ENCODE results near the gene IQCK.

IQCK gene

GRCh38 chr16:19698480-19699465 lies 19.3 kb upstream of the IQCK start:
- DNase-seq (ENCODE audit: low read depth in 2 of 2, low spot score in 1 of 2), result no peak

- DNase-seq (ENCODE audit: low read depth in 2 of 2, low spot score in 1 of 2), result no peak
Measured at GRCh38 chr16:19699472-19699871, 18.6 kb upstream of the IQCK start.

- DNase-seq (ENCODE audit: low read depth in 2 of 2, low spot score in 1 of 2), result no peak
Measured at GRCh38 chr16:19700319-19700781, 17.7 kb upstream of the IQCK start.

GRCh38 chr16:19701091-19701490 lies 17.0 kb upstream of the IQCK start:
- no peak for DNase-seq (ENCODE audit: low read depth in 2 of 2, low spot score in 1 of 2)

GRCh38 chr16:19703172-19703889 lies 14.7 kb upstream of the IQCK start:
- no peak for DNase-seq (ENCODE audit: low read depth in 2 of 2, low spot score in 1 of 2)

- no peak for DNase-seq (ENCODE audit: low read depth in 2 of 2, low spot score in 1 of 2)
Measured at GRCh38 chr16:19704321-19705145, 13.5 kb upstream of the IQCK start.

DNA sequence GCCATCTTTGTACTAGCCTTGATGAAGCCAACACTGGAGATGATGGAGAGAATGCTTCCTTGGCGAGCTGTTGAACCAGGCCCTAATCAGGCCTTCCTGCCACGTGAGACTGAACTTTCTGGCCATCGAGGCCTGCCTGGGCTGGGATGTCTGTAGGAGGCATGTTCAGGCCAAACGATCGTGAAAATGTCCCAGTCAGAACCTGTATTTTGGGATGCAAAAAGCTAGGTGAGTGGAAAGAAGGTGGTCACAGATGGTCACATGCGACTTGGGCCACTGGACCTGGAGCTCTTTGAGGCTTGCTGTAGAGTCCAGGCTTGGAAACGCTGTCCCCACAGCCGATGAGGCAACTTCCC lies 12.9 kb upstream of the IQCK start:
- no peak for DNase-seq (ENCODE audit: low read depth in 2 of 2, low spot score in 1 of 2)

DNA sequence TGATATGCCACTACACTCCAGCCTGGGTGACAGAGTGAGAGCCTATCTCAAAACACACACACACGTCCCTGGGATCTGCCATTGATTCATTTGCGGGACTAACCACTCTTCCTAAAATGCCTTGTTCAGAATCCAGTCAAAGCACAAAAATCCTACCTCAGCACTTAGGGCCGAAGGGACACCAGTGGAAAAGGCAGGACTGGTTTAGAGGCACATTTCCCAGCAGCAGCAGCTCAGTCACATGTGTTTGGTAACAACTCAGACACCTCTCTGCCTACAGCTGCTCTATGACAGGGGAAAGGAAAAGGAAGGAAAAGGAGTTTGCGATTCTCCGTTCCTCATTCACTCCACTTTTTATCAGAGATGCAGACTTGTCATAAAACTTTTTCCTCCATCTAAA lies 12.2 kb upstream of the IQCK start:
- no peak for DNase-seq (ENCODE audit: low read depth in 2 of 2, low spot score in 1 of 2)

DNA sequence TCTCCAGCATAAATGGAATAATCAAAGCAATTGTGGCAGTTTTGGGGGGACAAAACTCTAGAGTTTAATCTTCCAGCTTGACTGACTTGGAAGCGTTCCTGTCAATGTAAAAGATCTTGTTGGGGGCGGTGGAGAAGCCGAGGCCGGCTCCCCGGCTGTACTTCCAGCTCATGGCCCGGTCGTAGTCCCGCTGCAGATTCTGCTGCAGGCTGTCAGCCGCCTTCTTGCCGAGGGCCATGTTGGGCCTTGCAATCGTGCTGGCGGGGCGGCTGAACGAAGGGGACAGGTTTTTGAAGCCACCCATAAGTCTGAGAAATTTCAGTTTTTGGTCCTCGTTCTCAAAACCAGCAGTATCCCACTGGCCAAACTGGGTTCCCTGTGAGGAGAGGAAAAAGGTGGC lies 11.2 kb upstream of the IQCK start:
- DNase-seq (ENCODE audit: low read depth in 2 of 2, low spot score in 1 of 2), result no peak

- no peak for DNase-seq (ENCODE audit: low read depth in 2 of 2, low spot score in 1 of 2)
Measured at GRCh38 chr16:19707569-19708295, 10.3 kb upstream of the IQCK start.

- DNase-seq (ENCODE audit: low read depth in 2 of 2, low spot score in 1 of 2), result no peak
Measured at GRCh38 chr16:19708296-19709205, 9.5 kb upstream of the IQCK start.

- DNase-seq (ENCODE audit: low read depth in 2 of 2, low spot score in 1 of 2), result no peak
Measured at GRCh38 chr16:19709381-19710136, 8.5 kb upstream of the IQCK start.

DNA sequence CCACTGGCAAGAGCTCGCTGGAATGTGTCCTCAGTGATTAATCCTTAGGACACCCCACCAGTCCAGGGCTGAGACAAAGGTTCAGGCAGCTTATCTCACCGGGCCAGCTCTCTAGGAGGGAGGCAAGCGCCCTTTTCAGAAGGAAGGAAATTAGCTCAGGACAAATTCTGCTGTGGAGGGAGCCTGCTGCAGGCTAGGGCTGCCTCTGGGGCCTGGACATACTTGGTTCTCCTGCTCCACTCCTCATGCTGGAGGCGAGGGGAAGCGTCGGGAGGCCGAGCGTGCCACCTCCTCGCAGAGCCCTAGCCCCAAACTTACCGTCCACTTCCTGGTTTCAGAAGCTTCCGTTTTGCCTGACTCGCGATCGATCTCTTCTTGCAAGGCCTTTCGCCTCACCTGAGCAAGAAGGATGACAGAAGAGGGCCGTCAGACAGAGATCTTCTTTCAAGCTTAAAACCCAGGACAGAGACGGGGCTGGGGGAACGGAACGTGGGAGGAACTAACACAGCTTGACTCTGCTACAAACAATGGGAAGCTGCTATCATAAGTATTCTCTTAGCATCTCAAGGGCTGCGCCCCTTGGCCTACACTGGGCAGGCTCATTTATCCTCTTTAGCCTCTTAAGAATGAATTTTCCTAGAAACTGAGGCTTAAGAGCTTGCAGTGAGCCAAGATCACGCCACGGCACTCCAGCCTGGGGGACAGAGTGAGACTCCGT lies 7.7 kb upstream of the IQCK start:
- no peak for DNase-seq (ENCODE audit: low read depth in 2 of 2, low spot score in 1 of 2)

GRCh38 chr16:19710991-19711545 lies 7.0 kb upstream of the IQCK start:
- DNase-seq (ENCODE audit: low read depth in 2 of 2, low spot score in 1 of 2), result no peak

DNA sequence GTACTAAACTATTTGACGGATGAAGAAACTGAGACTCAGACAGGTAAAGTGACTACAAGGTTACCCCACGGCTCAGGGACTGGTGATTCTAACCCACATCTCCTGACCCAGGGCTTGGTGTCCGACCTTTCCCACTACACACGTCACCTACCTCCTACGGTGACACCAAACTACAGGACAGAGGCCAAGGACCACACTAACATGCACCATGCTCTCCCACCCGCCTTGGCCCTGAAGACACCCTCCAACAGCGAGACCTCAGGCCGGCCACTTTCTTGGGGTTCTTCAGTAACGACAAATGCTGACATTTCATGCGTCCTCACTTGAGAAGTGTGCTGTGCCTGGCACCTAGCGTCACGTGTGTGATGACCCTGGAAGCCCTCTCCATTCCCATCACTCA lies 6.4 kb upstream of the IQCK start:
- no peak for DNase-seq (ENCODE audit: low read depth in 2 of 2, low spot score in 1 of 2)

DNA sequence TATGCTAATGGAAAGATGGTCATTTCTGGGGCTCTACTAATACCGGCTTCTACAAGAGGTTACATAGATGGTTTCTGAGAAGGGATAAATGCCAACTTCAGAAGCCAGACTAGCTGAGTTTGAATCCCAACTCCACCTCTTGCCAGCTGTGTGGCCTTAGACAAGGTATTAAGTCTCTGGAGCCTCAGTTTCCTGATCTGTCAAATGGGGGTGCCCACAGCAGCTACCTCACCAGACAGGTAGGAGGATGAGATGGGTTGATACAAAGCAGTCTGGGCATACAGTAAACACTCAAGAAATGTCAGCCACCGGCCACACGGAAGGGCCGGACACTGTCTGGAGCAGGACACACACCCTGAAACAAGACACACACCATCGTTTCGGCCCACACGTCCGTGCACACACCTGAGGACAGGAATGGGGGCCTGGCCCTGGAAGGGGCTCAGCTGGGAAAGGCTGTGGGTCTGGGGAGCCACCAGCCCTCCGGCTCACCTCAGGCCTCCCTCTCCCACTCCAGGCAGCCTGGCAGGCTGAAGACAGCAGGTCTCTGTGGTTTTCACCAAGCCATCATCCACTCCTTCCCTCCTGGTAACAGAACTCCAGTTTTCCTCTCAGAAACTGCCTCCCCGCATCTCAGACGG lies 5.5 kb upstream of the IQCK start:
- DNase-seq (ENCODE audit: low read depth in 2 of 2, low spot score in 1 of 2), result no peak

DNA sequence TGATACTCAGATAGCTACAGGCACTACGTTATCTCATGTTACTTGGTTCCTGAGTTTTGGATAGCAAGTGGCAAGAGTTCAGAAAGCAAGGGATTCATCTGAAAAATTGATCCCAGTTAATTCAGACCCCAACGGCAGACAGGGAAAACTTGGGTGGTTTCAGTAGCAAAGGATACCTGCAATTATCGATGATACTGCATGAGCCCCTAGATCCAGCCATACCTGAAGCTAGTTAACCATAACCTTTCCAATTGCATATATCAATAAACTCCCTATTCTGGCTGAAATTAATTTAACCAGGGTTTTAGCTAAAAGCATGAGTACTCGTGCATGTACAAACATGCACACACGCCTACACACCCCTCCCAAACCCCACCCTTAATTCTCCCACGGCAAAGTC lies 4.4 kb upstream of the IQCK start:
- no peak for DNase-seq (ENCODE audit: low read depth in 2 of 2, low spot score in 1 of 2)

GRCh38 chr16:19715566-19715965 lies 2.5 kb upstream of the IQCK start:
- DNase-seq (ENCODE audit: low read depth in 2 of 2, low spot score in 1 of 2), result no peak

Measured in stimulated activated CD8-positive, alpha-beta memory T cell treated with anti-CD3 and anti-CD28 coated beads, Interleukin-4, amount 100 ng/mL, for 4 hours (primary cell).